AG09319 (cell line): ENCODE data around the gene ARHGAP44.

Experiments used
- DNase-seq: peaks from one replicate; pipeline ENCODE4 v3.0.0-alpha.2; 2010; ENCODE audit warnings: low read depth; ENCODE audit errors: extremely low read depth
- TF ChIP-seq, protein P1 (sequence below): IDR thresholded peaks from 2 replicates; pipeline ENCODE4 v1.5.1; 2011; ENCODE audit warnings: low read depth, mild to moderate bottlenecking, inconsistent platforms, low read length, moderate library complexity

Gene ARHGAP44

DNA sequence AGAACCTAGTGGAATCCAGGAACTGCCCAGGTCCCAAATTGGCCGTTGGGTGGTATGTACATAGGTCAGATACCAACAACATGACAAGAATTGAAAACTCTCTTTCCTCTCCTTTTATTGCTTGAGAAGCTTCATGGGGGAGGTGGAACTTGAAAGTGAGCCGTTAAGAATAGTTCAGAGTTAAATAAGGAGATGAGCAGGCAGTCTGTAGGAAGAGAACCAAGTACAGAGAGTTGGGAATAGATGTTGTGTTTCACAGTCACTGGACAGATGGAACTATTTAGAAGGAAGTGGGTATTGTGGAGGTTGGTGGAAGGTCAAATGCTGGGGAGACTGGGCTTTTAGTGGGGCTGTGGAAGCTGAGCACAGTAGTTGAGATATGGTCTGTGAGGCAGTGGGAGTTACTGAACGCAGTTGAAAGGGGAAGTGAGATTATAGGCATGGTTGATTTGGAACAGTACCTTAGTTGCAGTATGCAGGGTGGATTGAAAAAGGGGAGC is 26.4 kb downstream of the ARHGAP44 start:
- TF ChIP-seq, protein P1, sequence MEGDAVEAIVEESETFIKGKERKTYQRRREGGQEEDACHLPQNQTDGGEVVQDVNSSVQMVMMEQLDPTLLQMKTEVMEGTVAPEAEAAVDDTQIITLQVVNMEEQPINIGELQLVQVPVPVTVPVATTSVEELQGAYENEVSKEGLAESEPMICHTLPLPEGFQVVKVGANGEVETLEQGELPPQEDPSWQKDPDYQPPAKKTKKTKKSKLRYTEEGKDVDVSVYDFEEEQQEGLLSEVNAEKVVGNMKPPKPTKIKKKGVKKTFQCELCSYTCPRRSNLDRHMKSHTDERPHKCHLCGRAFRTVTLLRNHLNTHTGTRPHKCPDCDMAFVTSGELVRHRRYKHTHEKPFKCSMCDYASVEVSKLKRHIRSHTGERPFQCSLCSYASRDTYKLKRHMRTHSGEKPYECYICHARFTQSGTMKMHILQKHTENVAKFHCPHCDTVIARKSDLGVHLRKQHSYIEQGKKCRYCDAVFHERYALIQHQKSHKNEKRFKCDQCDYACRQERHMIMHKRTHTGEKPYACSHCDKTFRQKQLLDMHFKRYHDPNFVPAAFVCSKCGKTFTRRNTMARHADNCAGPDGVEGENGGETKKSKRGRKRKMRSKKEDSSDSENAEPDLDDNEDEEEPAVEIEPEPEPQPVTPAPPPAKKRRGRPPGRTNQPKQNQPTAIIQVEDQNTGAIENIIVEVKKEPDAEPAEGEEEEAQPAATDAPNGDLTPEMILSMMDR = no peak

DNA sequence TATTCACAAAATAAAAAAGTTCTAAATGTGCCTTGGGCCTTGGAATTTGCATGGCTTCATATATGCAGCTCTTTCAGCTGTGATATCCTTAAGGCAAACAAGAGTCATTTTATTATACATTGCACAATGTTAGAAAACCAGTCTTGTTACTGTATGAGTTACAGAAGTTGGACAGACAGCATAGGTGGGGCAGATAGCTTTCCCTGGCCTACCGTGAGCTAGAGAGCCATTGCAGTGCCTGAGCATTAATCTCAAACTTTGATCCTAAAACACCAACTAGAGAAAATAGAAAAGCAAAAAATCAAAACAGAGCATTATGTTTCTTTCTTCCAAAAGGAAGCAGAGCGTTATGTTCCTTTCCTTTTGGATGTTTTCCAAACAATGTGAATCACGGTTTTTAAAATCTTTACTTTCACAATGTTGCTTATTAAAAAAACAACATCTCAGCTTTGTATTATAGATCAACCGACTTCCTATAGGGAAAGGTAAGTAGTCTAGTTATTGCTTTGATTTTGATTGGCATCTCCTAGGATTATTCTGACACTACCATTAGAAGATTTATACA is 32.2 kb downstream of the ARHGAP44 start:
- TF ChIP-seq, protein P1 = no peak
- DNase-seq = no peak

More for the DNA sequence above, 26.4 kb downstream of the ARHGAP44 start:
- no peak for DNase-seq

DNA sequence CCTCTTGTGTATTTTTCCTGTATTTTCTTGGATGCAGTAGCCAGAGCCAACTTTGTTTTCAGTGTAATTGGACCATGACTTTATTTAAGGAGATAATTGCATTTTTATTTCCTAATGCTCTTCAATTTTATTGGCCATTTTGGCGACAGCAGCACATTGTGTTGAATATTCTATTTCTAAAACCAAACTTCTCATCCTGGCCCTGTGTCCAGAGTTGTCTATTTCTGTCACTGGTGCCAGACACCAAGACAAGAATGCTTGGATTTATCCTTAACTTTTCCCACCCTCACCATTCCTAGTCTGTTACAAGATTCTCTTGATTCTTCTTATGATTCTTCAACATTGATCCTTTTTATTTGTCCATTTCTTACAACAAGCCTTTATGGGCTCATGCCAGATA is 37.1 kb downstream of the ARHGAP44 start:
- TF ChIP-seq, protein P1 = no peak
- DNase-seq = no peak

DNA sequence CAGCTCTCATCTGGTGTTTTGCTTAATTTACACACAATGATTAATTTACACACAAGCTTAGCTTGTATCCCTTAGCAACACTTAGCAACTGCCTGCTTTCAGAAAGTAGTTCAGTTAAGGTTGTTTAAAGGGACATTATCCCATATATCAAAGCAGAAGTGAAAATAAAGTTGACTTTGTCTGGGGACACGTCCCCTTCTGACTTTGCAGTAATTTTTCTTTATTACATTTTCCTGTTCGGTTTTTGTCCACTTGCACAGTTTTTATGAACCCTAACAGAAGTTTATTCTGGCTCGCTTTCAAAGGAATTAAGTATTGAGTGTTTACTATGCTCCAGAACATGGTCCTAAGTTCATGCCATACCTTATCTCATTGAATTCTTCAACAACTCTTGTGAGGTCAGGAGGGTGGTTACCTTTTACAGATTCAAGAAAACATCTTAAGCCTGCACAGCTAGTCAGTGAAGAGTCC is 41.5 kb downstream of the ARHGAP44 start:
- TF ChIP-seq, protein P1 = no peak
- no peak for DNase-seq

DNA sequence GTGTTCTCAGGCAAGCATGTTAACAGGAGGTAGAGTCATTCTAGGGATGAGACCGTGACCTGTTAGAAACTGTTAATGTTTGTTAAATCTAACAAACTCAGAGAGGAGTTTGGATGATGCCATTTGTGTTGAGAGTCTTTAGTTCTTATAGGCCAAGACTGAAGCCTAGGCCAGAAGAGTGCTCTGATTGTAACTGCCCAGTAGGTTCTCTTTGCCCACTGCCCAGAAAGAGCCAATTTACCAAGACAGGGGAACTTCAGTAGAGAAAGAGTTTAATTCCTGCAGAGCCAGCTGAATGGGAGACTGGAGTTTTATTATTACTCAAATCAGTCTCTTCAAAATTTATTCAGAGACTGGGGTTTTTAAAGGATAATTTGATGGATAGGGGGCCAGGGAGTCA is 42.5 kb downstream of the ARHGAP44 start:
- no peak for DNase-seq
- TF ChIP-seq, protein P1 = no peak

DNA sequence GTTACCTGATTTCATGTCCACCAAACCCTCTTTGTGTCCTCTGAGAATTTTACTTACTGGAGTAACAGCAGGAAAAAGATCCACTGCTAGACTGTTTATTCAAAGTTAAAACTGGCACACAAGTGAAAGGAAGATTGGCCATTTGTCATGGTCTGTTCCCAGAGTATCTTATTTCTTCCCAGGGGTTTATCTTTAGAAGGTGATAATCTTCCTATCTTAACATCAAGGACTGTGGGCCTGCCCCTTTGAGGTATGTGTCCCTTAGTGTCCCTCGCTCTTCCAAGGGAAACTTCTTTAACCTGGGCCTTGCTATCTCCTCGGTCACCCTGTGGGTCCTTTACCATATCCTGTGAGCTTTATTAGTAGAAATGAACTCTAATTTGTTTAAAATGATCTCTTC is 49.7 kb downstream of the ARHGAP44 start:
- TF ChIP-seq, protein P1 = no peak
- DNase-seq = no peak

DNA sequence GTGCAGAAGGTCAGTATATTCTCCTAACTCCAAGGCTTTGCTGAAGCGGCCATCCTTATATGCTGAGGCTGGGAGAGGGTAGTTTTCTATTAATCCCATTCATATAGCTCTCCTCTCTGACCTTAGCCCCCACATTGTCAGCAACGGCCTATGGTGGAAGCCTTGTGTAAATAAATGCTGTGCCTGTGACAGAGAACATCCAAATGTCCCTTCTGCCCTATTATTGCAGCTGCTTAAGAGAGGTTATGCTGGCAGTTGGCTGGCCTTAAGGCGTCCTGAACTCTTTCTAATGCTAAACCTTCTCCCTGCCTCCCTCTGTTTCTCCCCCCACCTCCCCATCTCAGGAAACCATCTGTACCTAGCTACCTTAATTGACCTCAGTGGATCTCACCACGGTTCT is 53.6 kb downstream of the ARHGAP44 start:
- TF ChIP-seq, protein P1 = no peak
- no peak for DNase-seq
